Measurements from ENCODE around the gene UXS1. TPM values are rescaled to one million over a fixed set of nuclear protein-coding genes. Genes with fewer than 3 reads are reported as not detected.

UXS1 gene
- total RNA-seq, 2 experiments from 2014 or later, result 35.6 to 37.7 TPM

GRCh38 chr2:106130251-106130998 is 63.7 kb downstream of the UXS1 start:
- Mint-ChIP-seq H3K9me3 (ENCODE audit: low read depth) (no peaks in the 10 kb centered on the region), H3K27me3 (no peaks in the 10 kb centered on the region), H3K36me3 (ENCODE audit: low read depth) (peaks cover 19% of the 10 kb centered on the region), H3K27ac (no peak overlapping the region), H3K4me3 (no peak overlapping the region), H3K4me1 (peaks cover 22% of the 10 kb centered on the region)
- ATAC-seq, result no peak
- ChIA-PET POLR2A (no interaction called here), CTCF (interaction anchor here (0.8 kb wide), 1 partner anchor 553 kb away, joined by 6 read pairs; no protein-coding TSS in a partner anchor)
- intact Hi-C loops (cut with DNase I, micrococcal nuclease), result no loop called here
- DNase-seq, result no peak

DNA sequence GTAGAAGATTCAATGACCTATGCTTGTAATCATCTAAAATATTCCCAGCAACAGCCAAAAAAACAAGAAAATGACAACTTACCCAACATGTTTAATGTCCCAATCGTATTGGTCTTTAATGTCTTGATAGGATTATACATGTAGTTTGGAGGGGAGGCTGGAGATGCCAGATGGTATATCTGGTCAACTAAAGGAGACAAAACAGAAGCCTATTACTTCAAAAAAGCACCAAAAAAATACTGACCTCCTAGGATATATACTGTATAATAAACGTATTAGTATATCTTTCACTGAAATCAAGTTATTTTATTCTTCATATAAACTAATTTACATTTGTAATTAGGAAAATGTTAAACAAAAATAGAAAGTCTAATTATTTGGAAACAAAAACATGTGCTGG is 64.5 kb downstream of the UXS1 start:
- peaks cover 25% of the 10 kb centered on the region for H3K4me1 Mint-ChIP-seq
- no peak for ATAC-seq
- no peaks in the 10 kb centered on the region for H3K9me3 Mint-ChIP-seq (ENCODE audit: low read depth)
- H3K27me3 Mint-ChIP-seq, result no peaks in the 10 kb centered on the region
- no peak overlapping the region for H3K4me3 Mint-ChIP-seq
- no peak overlapping the region for H3K27ac Mint-ChIP-seq
- ChIA-PET POLR2A (no interaction called here), CTCF (no interaction called here)
- peaks cover 19% of the 10 kb centered on the region for H3K36me3 Mint-ChIP-seq (ENCODE audit: low read depth)
- intact Hi-C loops (cut with DNase I, micrococcal nuclease), result no loop called here
- no peak for DNase-seq

GRCh38 chr2:106129150-106129549 is 65.0 kb downstream of the UXS1 start:
- Mint-ChIP-seq H3K4me3 (no peak overlapping the region), H3K27me3 (no peaks in the 10 kb centered on the region), H3K9me3 (ENCODE audit: low read depth) (no peaks in the 10 kb centered on the region), H3K4me1 (peaks cover 25% of the 10 kb centered on the region), H3K36me3 (ENCODE audit: low read depth) (peaks cover 19% of the 10 kb centered on the region), H3K27ac (no peak overlapping the region)
- ChIA-PET POLR2A (no interaction called here), CTCF (no interaction called here)
- intact Hi-C loops (cut with DNase I, micrococcal nuclease), result no loop called here
- DNase-seq (no peak), ATAC-seq (no peak)

DNA sequence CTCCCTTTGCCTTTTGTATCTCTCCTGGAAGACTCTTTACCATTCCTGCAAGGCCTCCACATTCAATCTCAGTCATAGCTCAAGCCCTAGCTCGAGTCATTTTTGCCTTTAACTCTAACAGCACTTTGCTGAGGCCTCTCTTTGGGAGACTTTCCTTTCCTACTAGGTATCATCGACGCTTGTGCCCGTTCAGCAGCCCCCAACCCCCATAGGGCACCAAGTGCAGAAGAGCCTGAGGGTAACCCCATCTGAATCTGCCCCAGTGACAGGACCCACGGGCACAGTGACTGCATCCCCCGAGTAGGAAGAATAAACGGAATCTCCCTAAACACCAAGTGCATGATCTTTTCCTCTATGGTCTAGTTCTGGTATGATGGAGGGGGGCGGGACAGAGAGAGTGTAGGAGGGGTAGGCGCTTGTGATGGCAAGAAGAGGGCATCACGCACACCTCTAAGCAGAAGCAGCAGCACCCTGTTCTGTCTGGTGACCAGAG is 66.3 kb downstream of the UXS1 start:
- CTCF ChIA-PET, result interaction anchor here (1.0 kb wide), 1 partner anchor 22 kb away, joined by 3 read pairs; no protein-coding TSS in a partner anchor
- no peaks in the 10 kb centered on the region for H3K27me3 Mint-ChIP-seq
- no peak for DNase-seq

GRCh38 chr2:106127282-106127771 is 66.8 kb downstream of the UXS1 start:
- ChIA-PET CTCF (interaction anchor here (1.0 kb wide), 1 partner anchor 22 kb away, joined by 3 read pairs; no protein-coding TSS in a partner anchor), POLR2A (no interaction called here)
- peak overlapping the region; percentile 24 for H3K27ac Mint-ChIP-seq
- H3K27me3 Mint-ChIP-seq, result no peaks in the 10 kb centered on the region
- peak; percentile 77 for ATAC-seq
- no peak for DNase-seq
- H3K4me3 Mint-ChIP-seq, result no peak overlapping the region
- H3K36me3 Mint-ChIP-seq (ENCODE audit: low read depth), result peaks cover 25% of the 10 kb centered on the region
- no peaks in the 10 kb centered on the region for H3K9me3 Mint-ChIP-seq (ENCODE audit: low read depth)
- peaks cover 25% of the 10 kb centered on the region for H3K4me1 Mint-ChIP-seq
- intact Hi-C loops (cut with DNase I, micrococcal nuclease), result no loop called here

More for the DNA sequence above, 66.3 kb downstream of the UXS1 start:
- no peak overlapping the region for H3K4me3 Mint-ChIP-seq
- H3K27ac Mint-ChIP-seq, result peak overlapping the region; percentile 24
- POLR2A ChIA-PET, result no interaction called here
- H3K4me1 Mint-ChIP-seq, result peaks cover 25% of the 10 kb centered on the region
- H3K36me3 Mint-ChIP-seq (ENCODE audit: low read depth), result peaks cover 25% of the 10 kb centered on the region
- no peaks in the 10 kb centered on the region for H3K9me3 Mint-ChIP-seq (ENCODE audit: low read depth)
- ATAC-seq, result peak; percentile 52
- intact Hi-C loops (cut with DNase I, micrococcal nuclease), result no loop called here

GRCh38 chr2:106126705-106127281 is 67.3 kb downstream of the UXS1 start:
- Mint-ChIP-seq H3K4me3 (no peak overlapping the region), H3K27me3 (no peaks in the 10 kb centered on the region), H3K27ac (peak overlapping the region; percentile 4), H3K4me1 (peaks cover 25% of the 10 kb centered on the region), H3K9me3 (ENCODE audit: low read depth) (no peaks in the 10 kb centered on the region), H3K36me3 (ENCODE audit: low read depth) (peaks cover 25% of the 10 kb centered on the region)
- ChIA-PET CTCF (interaction anchor here (1.0 kb wide), 1 partner anchor 21 kb away, joined by 3 read pairs; no protein-coding TSS in a partner anchor), POLR2A (no interaction called here)
- intact Hi-C loops (cut with DNase I, micrococcal nuclease), result no loop called here
- ATAC-seq (no peak), DNase-seq (no peak)

DNA sequence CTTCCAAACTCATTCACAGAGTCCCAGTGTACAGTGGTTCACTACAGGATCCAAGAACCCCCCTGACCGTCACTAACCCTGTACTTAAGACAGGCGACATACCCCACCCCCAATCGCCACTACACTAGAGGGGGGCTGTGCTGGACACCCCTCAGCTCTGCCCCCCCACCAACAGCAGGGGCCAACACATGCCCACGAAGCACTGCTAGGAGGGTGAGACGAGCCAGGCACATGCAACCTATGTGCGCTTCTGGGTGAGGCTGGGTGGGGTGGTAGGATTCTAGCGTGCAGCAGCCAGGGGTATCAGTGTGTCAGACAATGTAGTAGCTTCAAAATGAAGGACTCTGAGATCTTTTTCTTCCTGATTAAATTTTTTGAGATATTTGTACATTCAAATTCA is 67.8 kb downstream of the UXS1 start:
- intact Hi-C loops (cut with DNase I, micrococcal nuclease), result no loop called here

DNA sequence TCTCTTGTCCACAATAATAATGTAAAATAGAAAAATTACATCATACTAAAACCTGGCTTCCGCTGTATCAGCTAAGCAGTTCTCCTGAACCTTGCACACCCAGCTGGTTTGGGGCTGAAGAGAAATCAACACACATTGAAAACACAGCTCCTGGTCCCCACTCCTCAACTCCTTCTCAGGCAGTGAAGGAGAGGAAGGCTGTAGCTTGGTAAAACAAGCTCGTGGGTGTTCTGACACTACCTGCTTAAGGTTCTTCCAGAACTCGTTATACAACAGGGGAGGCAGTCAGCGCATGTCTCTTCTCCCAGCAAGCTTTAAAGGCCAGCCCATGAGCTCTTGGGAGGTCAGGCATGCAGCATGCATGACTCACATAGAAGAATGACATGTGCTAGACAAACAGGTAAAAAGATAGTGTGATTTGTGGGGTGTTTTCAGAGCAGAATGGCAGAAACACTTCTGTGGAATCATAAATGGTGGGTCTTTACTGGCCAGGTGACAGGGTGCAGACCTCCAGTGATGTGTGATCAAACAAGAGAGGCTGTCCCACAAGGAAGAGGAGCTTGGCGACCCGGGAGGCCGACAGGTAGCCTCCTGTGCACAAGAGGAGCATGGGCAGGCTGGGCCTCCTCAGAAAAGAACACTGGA is 69.1 kb downstream of the UXS1 start:
- POLR2A ChIA-PET, result no interaction called here
- H3K4me3 Mint-ChIP-seq, result no peak overlapping the region
- peaks cover 25% of the 10 kb centered on the region for H3K4me1 Mint-ChIP-seq
- DNase-seq, result no peak
- peaks cover 25% of the 10 kb centered on the region for H3K36me3 Mint-ChIP-seq (ENCODE audit: low read depth)
- intact Hi-C loops (cut with DNase I, micrococcal nuclease), result no loop called here
- no peaks in the 10 kb centered on the region for H3K9me3 Mint-ChIP-seq (ENCODE audit: low read depth)
- CTCF ChIA-PET, result interaction anchor here (0.6 kb wide), 1 partner anchor 579 kb away, joined by 3 read pairs; no protein-coding TSS in a partner anchor
- H3K27me3 Mint-ChIP-seq, result no peaks in the 10 kb centered on the region
- H3K27ac Mint-ChIP-seq, result peak overlapping the region; percentile 52
- ATAC-seq, result peak; percentile 45

More for the DNA sequence above, 67.8 kb downstream of the UXS1 start:
- Mint-ChIP-seq H3K9me3 (ENCODE audit: low read depth) (no peaks in the 10 kb centered on the region), H3K27me3 (no peaks in the 10 kb centered on the region), H3K4me1 (peaks cover 25% of the 10 kb centered on the region), H3K36me3 (ENCODE audit: low read depth) (peaks cover 25% of the 10 kb centered on the region), H3K27ac (no peak overlapping the region), H3K4me3 (no peak overlapping the region)
- DNase-seq (no peak), ATAC-seq (no peak)
- ChIA-PET POLR2A (no interaction called here), CTCF (no interaction called here)

GRCh38 chr2:106124106-106124756 is 69.9 kb downstream of the UXS1 start:
- CTCF ChIA-PET, result interaction anchor here (0.6 kb wide), 1 partner anchor 578 kb away, joined by 3 read pairs; no protein-coding TSS in a partner anchor

DNA sequence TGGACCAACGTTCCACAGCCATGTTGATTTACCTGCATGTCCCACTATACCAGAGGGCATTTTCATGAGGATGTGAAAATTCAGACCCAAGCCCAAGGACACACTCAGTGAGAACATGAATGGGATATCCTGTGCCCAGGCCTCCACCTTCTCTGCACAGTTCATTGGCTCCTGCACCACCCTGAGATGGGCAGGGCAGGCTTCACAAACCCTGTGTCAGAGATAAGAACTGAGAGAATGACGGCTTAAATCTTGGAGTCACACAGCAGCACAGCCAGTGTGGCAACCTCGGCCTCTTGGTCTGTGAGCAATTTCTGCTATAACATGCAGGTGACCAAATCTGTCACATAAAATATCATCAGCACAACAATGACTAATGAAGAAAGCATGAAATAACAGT is 71.9 kb downstream of the UXS1 start:
- Mint-ChIP-seq H3K9me3 (ENCODE audit: low read depth) (no peaks in the 10 kb centered on the region), H3K4me1 (peaks cover 9% of the 10 kb centered on the region), H3K27ac (no peak overlapping the region), H3K27me3 (no peaks in the 10 kb centered on the region), H3K36me3 (ENCODE audit: low read depth) (peaks cover 16% of the 10 kb centered on the region), H3K4me3 (no peak overlapping the region)
- intact Hi-C loops (cut with DNase I, micrococcal nuclease), result no loop called here
- ATAC-seq (no peak), DNase-seq (no peak)
- CTCF ChIA-PET, result interaction anchor here (0.7 kb wide), 2 partner anchors 42 to 757 kb away, joined by 3 read pairs; no protein-coding TSS in a partner anchor
- POLR2A ChIA-PET, result interaction anchor here (0.6 kb wide), 1 partner anchor 26 kb away, joined by 3 read pairs; no protein-coding TSS in a partner anchor

More at GRCh38 chr2:106124106-106124756, 69.9 kb downstream of the UXS1 start:
- DNase-seq (no peak), ATAC-seq (no peak)
- peaks cover 24% of the 10 kb centered on the region for H3K36me3 Mint-ChIP-seq (ENCODE audit: low read depth)
- no peaks in the 10 kb centered on the region for H3K27me3 Mint-ChIP-seq
- no peaks in the 10 kb centered on the region for H3K9me3 Mint-ChIP-seq (ENCODE audit: low read depth)
- intact Hi-C loops (cut with DNase I, micrococcal nuclease), result no loop called here
- no peak overlapping the region for H3K27ac Mint-ChIP-seq
- H3K4me3 Mint-ChIP-seq, result no peak overlapping the region
- POLR2A ChIA-PET, result no interaction called here
- H3K4me1 Mint-ChIP-seq, result peaks cover 25% of the 10 kb centered on the region

GRCh38 chr2:106120432-106120831 is 73.7 kb downstream of the UXS1 start:
- Mint-ChIP-seq H3K36me3 (ENCODE audit: low read depth) (peaks cover 12% of the 10 kb centered on the region), H3K4me3 (no peak overlapping the region), H3K9me3 (ENCODE audit: low read depth) (no peaks in the 10 kb centered on the region), H3K27me3 (no peaks in the 10 kb centered on the region), H3K4me1 (peaks cover 8% of the 10 kb centered on the region), H3K27ac (no peak overlapping the region)
- intact Hi-C loops (cut with DNase I, micrococcal nuclease), result no loop called here
- ChIA-PET POLR2A (no interaction called here), CTCF (interaction anchor here (0.7 kb wide), 1 partner anchor 13 kb away, joined by 3 read pairs; no protein-coding TSS in a partner anchor)
- no peak for ATAC-seq
- no peak for DNase-seq
